Skin of body (tissue), 1 donor: ENCODE results near the gene IL2. TPM values are rescaled to one million over a fixed set of nuclear protein-coding genes. Genes with fewer than 3 reads are reported as not detected.

Source experiments
- total RNA-seq: library from RNA; depleted of rRNA; stranded (reverse); fragments of >200 nt; gene quantifications from one replicate; pipeline ENCODE4 v1.2.3, GENCODE V29; 2014

IL2 gene
- total RNA-seq, 1 donor from 2014 or later = not detected

Other genes starting within 250 kb of the IL2 start
- gene ADAD1, start 77.7 kb downstream of the IL2 start, total RNA-seq = not detected
- gene IL21, start 164.3 kb upstream of the IL2 start, total RNA-seq = not detected